GM12878 (cell line): ENCODE data around the gene PRKCD. TPM values are rescaled to one million over a fixed set of nuclear protein-coding genes. Genes with fewer than 3 reads are reported as not detected.

Experiments used
- ATF7 ChIP-seq: fragments of 450-650 bp; IDR thresholded peaks from 2 replicates; pipeline ENCODE4 v1.6.1; 2016; ENCODE audit warnings: low read depth, mild to moderate bottlenecking
- BHLHE40 ChIP-seq, 2 experiments: fragments of 450-650 bp in 1 of 2; IDR thresholded peaks; 2 replicates each; pipeline ENCODE4 v1.6.1; 2011 to 2017; ENCODE audit warnings: low read depth in 2 of 2, borderline replicate concordance in 1 of 2, improper control_type of control experiment in 1 of 2, low read length in 1 of 2, mild to moderate bottlenecking in 1 of 2
- CHD2 ChIP-seq: IDR thresholded peaks from 2 replicates; pipeline ENCODE4 v1.6.1; 2011; ENCODE audit warnings: low read depth, low read length, improper control_type of control experiment, borderline replicate concordance
- CREM ChIP-seq: IDR thresholded peaks from 2 replicates; pipeline ENCODE4 v1.6.1; 2014; ENCODE audit warnings: antibody characterized with exemption, low read depth
- EGR1 ChIP-seq, 2 experiments: IDR thresholded peaks; 1 replicate in 1 of 2; 2 replicates in 1 of 2; pipeline ENCODE4 v1.6.1; 2011 to 2012; ENCODE audit warnings: low read depth in 2 of 2, low read length in 2 of 2, borderline replicate concordance in 1 of 2, mild to moderate bottlenecking in 1 of 2, moderate library complexity in 1 of 2
- EP300 ChIP-seq, 2 experiments: fragments of 150-350 bp in 1 of 2; IDR thresholded peaks; 2 replicates each; pipeline ENCODE4 v1.6.1; 2011 to 2012; ENCODE audit warnings: low read depth in 2 of 2, low read length in 2 of 2, borderline replicate concordance in 1 of 2, improper control_type of control experiment in 1 of 2, inconsistent platforms in 1 of 2; ENCODE audit not compliant: control insufficient read depth in 1 of 2
- ETV6 ChIP-seq, 2 experiments: fragments of 450-650 bp in 1 of 2; IDR thresholded peaks in 1 of 2; conservative IDR thresholded peaks in 1 of 2; 2 replicates each; pipeline ENCODE4 v1.6.1; 2014; ENCODE audit warnings: antibody characterized with exemption in 1 of 2, borderline replicate concordance in 1 of 2, low read depth in 1 of 2, mild to moderate bottlenecking in 1 of 2, moderate library complexity in 1 of 2
- HDGF ChIP-seq: fragments of 450-650 bp; IDR thresholded peaks from 2 replicates; pipeline ENCODE4 v1.6.1; 2016; ENCODE audit warnings: antibody characterized with exemption
- IKZF1 ChIP-seq: fragments of 450-650 bp; conservative IDR thresholded peaks from 2 replicates; pipeline ENCODE4 v1.6.1; 2017; ENCODE audit warnings: antibody characterized with exemption, mild to moderate bottlenecking
- IRF4 ChIP-seq: IDR thresholded peaks from 2 replicates; pipeline ENCODE4 v1.6.1; 2011; ENCODE audit warnings: low read depth, low read length
- MAX ChIP-seq: IDR thresholded peaks from 2 replicates; pipeline ENCODE4 v1.6.1; 2012; ENCODE audit warnings: low read depth, low read length, improper control_type of control experiment
- MEF2B ChIP-seq: fragments of 450-650 bp; IDR thresholded peaks from 2 replicates; pipeline ENCODE4 v1.6.1; 2018; ENCODE audit warnings: mild to moderate bottlenecking, moderate library complexity; ENCODE audit not compliant: partially characterized antibody, poor library complexity, severe bottlenecking
- MTA2 ChIP-seq: fragments of 450-650 bp; IDR thresholded peaks from 2 replicates; pipeline ENCODE4 v1.6.1; 2016; ENCODE audit warnings: low read depth, mild to moderate bottlenecking, moderate library complexity
- NBN ChIP-seq: fragments of 450-650 bp; IDR thresholded peaks from 2 replicates; pipeline ENCODE4 v1.6.1; 2016
- NKRF ChIP-seq: fragments of 450-650 bp; conservative IDR thresholded peaks from 2 replicates; pipeline ENCODE4 v1.6.1; 2017; ENCODE audit warnings: mild to moderate bottlenecking, moderate library complexity
- PAX5 ChIP-seq: IDR thresholded peaks from 2 replicates; pipeline ENCODE4 v1.6.1; 2011; ENCODE audit warnings: low read depth, low read length, borderline replicate concordance
- POLR2A ChIP-seq: IDR thresholded peaks from 2 replicates; pipeline ENCODE4 v1.6.1; 2011; ENCODE audit warnings: low read depth, mild to moderate bottlenecking, low read length
- POLR2AphosphoS5 ChIP-seq: IDR thresholded peaks from 2 replicates; pipeline ENCODE4 v1.6.1; 2011; ENCODE audit warnings: mild to moderate bottlenecking, low read length, inconsistent platforms
- RUNX3 ChIP-seq: IDR thresholded peaks from 2 replicates; pipeline ENCODE4 v1.6.1; 2012; ENCODE audit warnings: low read length, inconsistent platforms
- SIN3A ChIP-seq: IDR thresholded peaks from 2 replicates; pipeline ENCODE4 v1.6.1; 2012; ENCODE audit warnings: low read depth, low read length, improper control_type of control experiment
- SKIL ChIP-seq: fragments of 450-650 bp; IDR thresholded peaks from 2 replicates; pipeline ENCODE4 v1.6.1; 2017; ENCODE audit warnings: mild to moderate bottlenecking, low read depth, inconsistent platforms; ENCODE audit not compliant: poor library complexity, severe bottlenecking
- SPI1 ChIP-seq: IDR thresholded peaks from 2 replicates; pipeline ENCODE4 v1.6.1; 2011; ENCODE audit warnings: low read depth, mild to moderate bottlenecking, low read length, moderate library complexity, borderline replicate concordance; ENCODE audit not compliant: insufficient read depth
- WRNIP1 ChIP-seq: IDR thresholded peaks from 2 replicates; pipeline ENCODE4 v1.6.1; 2011; ENCODE audit warnings: low read depth, low read length, improper control_type of control experiment, borderline replicate concordance
- ZNF217 ChIP-seq: fragments of 450-650 bp; IDR thresholded peaks from 2 replicates; pipeline ENCODE4 v1.6.1; 2017; ENCODE audit warnings: antibody characterized with exemption, mild to moderate bottlenecking
- polyA plus RNA-seq, 11 experiments: library from polyadenylated mRNA; depleted of rRNA in 4 of 11; unstranded in 6 of 11; stranded (reverse) in 5 of 11; fragments of >200 nt; fragmentation: Nextera tagmentation in 4 of 11; fragmentation: Illumina TruSeq in 1 of 11; extraction: Ambion mirVana in 4 of 11; extraction: Trizol in 1 of 11; gene quantifications; 1 replicate in 1 of 11; 2 replicates in 10 of 11; pipeline versions ENCODE4 v1.2.1 to v1.2.3, GENCODE V29; 2011 to 2016; ENCODE audit warnings: inconsistent platforms in 2 of 11, missing spikeins in 2 of 11, low read depth in 1 of 11
- total RNA-seq, 4 experiments: library from RNA; depleted of rRNA in 3 of 4; stranded (reverse); fragments of >200 nt in 3 of 4; fragmentation: Illumina TruSeq in 1 of 4; extraction: Trizol in 1 of 4; gene quantifications; 2 replicates each; pipeline versions ENCODE4 v1.2.1 to v1.2.3, GENCODE V29; 2013 to 2021
- TF ChIP-seq, protein P1 (sequence below): fragments of 450-650 bp; IDR thresholded peaks from 2 replicates; pipeline ENCODE4 v1.6.1; 2016; ENCODE audit warnings: mild to moderate bottlenecking

The PRKCD gene
- total and polyA plus RNA-seq, 10 of the 15 experiments (the other 5 are each of a cell fraction or from before 2014, with no cell fraction given): 10.0 to 114 (median 42.4) TPM

GRCh38 chr3:53162672-53163443 is 1.8 kb downstream of the PRKCD start (continued):
- TF ChIP-seq ZNF217 (no peak), ETV6 (conservative IDR thresholded peaks at IDR 0.05 in 1 of 2, IDR thresholded peaks at IDR 0.05 in 1 of 2; ENCODE audit: borderline replicate concordance in 1 of 2, low read depth in 1 of 2) (no peak), ATF7 (peak; percentile 98), RUNX3 (peak; percentile 85), CREM (0 out of 2 replicates have a peak, but pooled peaks have one; percentile 41), SIN3A (peak; percentile 31), PAX5 (peak; percentile 46; the same call in 1 of the 2 replicates), MTA2 (peak; percentile 42; the same call in 1 of the 2 replicates), IRF4 (peak; percentile 84), SKIL (peak; percentile 7), MEF2B (peak; percentile 47), POLR2A (peak; percentile 81), WRNIP1 (no peak), BHLHE40 (IDR thresholded peaks at IDR 0.05; ENCODE audit: borderline replicate concordance in 1 of 2, low read depth in 2 of 2, low read length in 1 of 2) (peak; percentile 45 to 47; a peak in 2 of 4 replicates), SPI1 (peak; percentile 63; the same call in 1 of the 2 replicates), CHD2 (0 out of 2 replicates have a peak, but pooled peaks have one; percentile 30), EGR1 (IDR thresholded peaks at IDR 0.05; ENCODE audit: borderline replicate concordance in 1 of 2, low read depth in 2 of 2, low read length in 2 of 2) (peak; percentile 70 to 99), HDGF (peak; percentile 98), MAX (peak; percentile 22; the same call in 1 of the 2 replicates), NBN (peak; percentile 83; the same call in 1 of the 2 replicates), IKZF1 (peak; percentile 74), NKRF (peak; percentile 8; the same call in 1 of the 2 replicates), EP300 (IDR thresholded peaks at IDR 0.05; ENCODE audit: borderline replicate concordance in 1 of 2, control insufficient read depth in 1 of 2, low read depth in 2 of 2, low read length in 2 of 2) (peak in 1 of 2 experiments; percentile 53; a peak in 2 of 4 replicates), POLR2AphosphoS5 (peak; percentile 21; the same call in 1 of the 2 replicates)
- TF ChIP-seq, protein P1, sequence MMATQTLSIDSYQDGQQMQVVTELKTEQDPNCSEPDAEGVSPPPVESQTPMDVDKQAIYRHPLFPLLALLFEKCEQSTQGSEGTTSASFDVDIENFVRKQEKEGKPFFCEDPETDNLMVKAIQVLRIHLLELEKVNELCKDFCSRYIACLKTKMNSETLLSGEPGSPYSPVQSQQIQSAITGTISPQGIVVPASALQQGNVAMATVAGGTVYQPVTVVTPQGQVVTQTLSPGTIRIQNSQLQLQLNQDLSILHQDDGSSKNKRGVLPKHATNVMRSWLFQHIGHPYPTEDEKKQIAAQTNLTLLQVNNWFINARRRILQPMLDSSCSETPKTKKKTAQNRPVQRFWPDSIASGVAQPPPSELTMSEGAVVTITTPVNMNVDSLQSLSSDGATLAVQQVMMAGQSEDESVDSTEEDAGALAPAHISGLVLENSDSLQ: peak; percentile 28
